Measurements from ENCODE around the gene IRAK4.
"Not testable (repeated sequence)": the region's sequence is repeated elsewhere in the genome, so short reads cannot be mapped to it uniquely, and the experiment has no call there.

IRAK4 gene

GRCh38 chr12:43758728-43759563 lies at the start of gene IRAK4, which contains the start of gene PUS7L:
Gene IRAK4, plus strand, starts transcription at chr12:43758951. Its CDS starts 9,161 bp downstream, at chr12:43768112.
Gene PUS7L, minus strand, starts transcription at chr12:43758790. Its CDS starts 3,545 bp downstream, at chr12:43755245.
- peak; percentile 99 for DNase-seq

GRCh38 chr12:43711348-43711747 lies 47.4 kb upstream of the IRAK4 start:
- DNase-seq = no peak

- DNase-seq = no peak
Measured at GRCh38 chr12:43722621-43723020, 36.1 kb upstream of the IRAK4 start.

GRCh38 chr12:43723134-43723533 lies 35.6 kb upstream of the IRAK4 start:
- no peak for DNase-seq

- peak; percentile 30 for DNase-seq
Measured at GRCh38 chr12:43728117-43728516, 30.6 kb upstream of the IRAK4 start.

GRCh38 chr12:43728698-43729097 lies 30.1 kb upstream of the IRAK4 start:
- no peak for DNase-seq

GRCh38 chr12:43730283-43730682 lies 28.5 kb upstream of the IRAK4 start:
- no peak for DNase-seq

GRCh38 chr12:43733687-43734086 lies 25.1 kb upstream of the IRAK4 start:
- peak; percentile 3 for DNase-seq

GRCh38 chr12:43736927-43737440 lies 21.8 kb upstream of the IRAK4 start:
- DNase-seq = no peak

GRCh38 chr12:43737646-43738045 lies 21.1 kb upstream of the IRAK4 start:
- DNase-seq = no peak

- no peak for DNase-seq
Measured at GRCh38 chr12:43740511-43741100, 18.1 kb upstream of the IRAK4 start.

- no peak for DNase-seq
Measured at GRCh38 chr12:43742106-43742505, 16.6 kb upstream of the IRAK4 start.

- no peak for DNase-seq
Measured at GRCh38 chr12:43744826-43745225, 13.9 kb upstream of the IRAK4 start.

GRCh38 chr12:43749016-43749415 lies 9.7 kb upstream of the IRAK4 start:
- DNase-seq = no peak

- no peak for DNase-seq
Measured at GRCh38 chr12:43750814-43751213, 7.9 kb upstream of the IRAK4 start.

GRCh38 chr12:43751360-43751759 lies 7.4 kb upstream of the IRAK4 start:
- DNase-seq = not testable (repeated sequence)

GRCh38 chr12:43754015-43754414 lies 4.7 kb upstream of the IRAK4 start:
- DNase-seq = no peak

GRCh38 chr12:43758247-43758727 lies 464 bp upstream of the IRAK4 start:
- DNase-seq = peak; percentile 50

- DNase-seq = no peak
Measured at GRCh38 chr12:43760396-43760795, 1.6 kb downstream of the IRAK4 start.

GRCh38 chr12:43761500-43761899 lies 2.7 kb downstream of the IRAK4 start:
- DNase-seq = peak; percentile 40

GRCh38 chr12:43762596-43762995 lies 3.8 kb downstream of the IRAK4 start:
- no peak for DNase-seq

GRCh38 chr12:43763769-43764168 lies 5.0 kb downstream of the IRAK4 start:
- no peak for DNase-seq

GRCh38 chr12:43764528-43764927 lies 5.8 kb downstream of the IRAK4 start:
- no peak for DNase-seq

GRCh38 chr12:43766291-43766690 lies 7.5 kb downstream of the IRAK4 start:
- DNase-seq = no peak

All from hematopoietic multipotent progenitor cell treated with erythropoietin and hydrocortisone succinate and interleukin-3 and kit ligand, for 4 days (in vitro differentiated cells).